Measurements from ENCODE around the gene TNFRSF1B.

TNFRSF1B gene

DNA sequence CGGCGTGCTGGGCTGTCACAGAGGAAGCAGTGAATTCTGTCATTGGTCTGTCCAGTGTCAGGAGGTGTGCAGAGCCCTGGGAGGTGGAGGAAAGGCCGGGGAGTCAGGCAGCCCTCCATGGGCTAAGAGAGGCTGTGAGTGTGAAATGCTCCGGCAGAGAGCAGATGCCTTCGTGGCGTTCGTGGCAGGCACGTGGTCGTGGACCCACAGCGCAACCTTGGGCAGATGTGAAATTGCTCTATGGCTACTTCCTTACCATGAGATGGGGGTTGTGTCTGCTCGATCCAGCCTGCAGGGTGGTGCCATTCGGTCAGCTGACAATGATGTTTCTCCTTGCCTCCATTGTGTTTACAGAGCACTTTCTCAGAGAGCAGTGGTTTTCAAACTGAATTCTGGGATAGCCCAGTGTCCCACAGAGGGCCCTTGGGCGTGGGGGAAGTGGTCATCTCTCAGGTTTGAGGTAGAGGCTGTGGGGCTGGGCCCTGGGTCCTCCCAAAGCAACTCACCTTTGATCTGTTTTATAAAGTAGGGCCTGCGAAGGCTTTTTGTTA, 27.9 kb downstream of the TNFRSF1B start:
- no peak for DNase-seq (ENCODE audit: low spot score)

DNA sequence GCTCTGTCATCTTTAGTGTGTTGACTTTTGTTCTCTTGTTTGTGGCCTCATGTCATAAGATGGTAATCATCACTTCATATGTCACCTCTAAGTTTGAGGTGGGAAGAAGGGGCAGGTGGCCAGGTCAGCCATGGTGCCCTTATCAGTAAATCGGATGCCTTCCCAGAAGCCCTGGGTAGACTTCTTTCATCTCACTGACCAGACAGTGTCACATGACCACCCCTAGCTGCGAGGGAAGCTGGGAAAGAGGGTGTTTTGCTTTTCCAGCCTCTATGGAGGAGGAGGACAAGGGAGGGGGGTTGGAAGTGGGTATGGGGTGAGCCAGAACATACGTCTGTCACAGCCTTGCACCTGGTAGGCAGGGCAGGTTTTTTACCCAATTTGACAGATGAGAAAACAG, 28.6 kb downstream of the TNFRSF1B start:
- DNase-seq (ENCODE audit: low spot score): no peak

DNA sequence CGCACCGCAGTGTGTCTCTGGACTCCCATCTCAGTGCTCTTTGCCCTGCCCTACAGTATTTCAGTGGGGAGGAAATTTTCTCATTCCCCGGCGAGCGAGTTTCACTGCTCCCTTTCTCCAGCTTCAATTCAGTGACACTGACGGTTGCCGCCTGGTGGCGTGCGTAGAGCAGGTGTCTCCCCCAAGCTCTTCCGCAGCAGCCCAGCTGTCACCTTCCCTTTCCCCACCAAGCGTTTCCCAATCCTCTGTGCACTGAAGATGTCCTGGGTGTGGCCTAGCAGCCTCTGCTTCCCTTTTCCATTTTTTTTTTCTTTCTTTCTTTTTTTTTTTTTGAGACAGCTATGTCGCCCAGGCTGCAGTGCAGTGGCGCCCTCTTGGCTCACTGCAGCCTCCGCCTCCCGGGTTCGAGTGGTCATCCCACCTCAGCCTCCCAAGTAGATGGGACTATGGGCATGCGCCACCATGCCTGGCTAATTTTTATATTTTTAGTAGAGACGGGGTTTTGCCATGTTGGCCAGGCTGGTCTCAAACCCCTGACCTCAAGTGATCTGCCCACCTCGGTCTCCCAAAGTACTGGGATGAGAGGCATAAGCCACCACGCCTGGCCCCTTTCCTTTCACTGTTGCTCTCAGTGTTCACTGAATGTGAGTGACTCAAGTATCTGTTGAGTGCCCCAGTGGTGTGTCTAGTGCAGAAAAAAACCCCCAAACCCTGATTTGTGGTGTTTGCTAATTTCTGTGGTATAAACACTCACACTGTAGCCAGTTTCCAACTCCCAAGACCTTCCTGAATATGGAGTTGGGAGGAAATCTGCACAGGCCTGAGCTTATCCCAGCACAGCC, 30.1 kb downstream of the TNFRSF1B start:
- no peak for DNase-seq (ENCODE audit: low spot score)

DNA sequence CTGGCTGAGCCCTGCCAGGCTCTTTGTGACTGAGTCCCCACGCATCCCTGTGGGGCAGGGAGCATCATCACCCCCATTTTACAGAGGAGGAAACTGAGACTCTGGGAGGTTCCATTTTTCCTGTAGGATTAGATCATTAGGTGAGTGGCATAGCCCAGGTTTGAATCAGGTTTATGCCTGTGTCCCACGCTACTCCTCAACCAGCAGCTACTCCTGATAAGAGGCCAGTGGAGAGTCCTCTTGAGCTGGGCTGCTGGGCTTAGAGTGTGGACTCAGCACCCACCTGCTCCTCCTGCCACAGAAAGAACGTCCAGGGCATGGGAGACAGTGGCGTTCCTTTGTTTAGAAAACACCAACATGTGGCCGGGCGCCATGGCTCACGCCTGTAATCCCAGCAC, 30.7 kb downstream of the TNFRSF1B start:
- no peak for DNase-seq (ENCODE audit: low spot score)

DNA sequence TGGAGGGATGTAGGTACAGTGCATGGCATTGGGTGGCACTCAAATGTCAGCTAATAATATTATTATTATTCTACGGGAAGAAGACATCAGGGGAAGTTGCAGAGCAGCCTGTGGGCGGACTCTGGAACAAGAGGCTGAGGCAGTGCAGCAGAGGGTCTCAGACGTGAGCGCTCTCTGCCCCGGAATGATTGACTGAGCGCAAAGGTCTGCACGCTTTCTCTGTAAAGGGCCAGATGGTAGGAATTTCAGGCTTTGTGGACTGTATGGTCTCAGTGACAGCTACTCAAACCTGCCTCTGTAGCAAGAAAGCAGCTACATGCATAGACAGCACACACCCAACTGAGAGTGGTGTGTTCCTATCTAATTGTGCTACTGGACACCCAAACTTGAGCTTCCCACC, 33.4 kb downstream of the TNFRSF1B start:
- no peak for DNase-seq (ENCODE audit: low spot score)

DNA sequence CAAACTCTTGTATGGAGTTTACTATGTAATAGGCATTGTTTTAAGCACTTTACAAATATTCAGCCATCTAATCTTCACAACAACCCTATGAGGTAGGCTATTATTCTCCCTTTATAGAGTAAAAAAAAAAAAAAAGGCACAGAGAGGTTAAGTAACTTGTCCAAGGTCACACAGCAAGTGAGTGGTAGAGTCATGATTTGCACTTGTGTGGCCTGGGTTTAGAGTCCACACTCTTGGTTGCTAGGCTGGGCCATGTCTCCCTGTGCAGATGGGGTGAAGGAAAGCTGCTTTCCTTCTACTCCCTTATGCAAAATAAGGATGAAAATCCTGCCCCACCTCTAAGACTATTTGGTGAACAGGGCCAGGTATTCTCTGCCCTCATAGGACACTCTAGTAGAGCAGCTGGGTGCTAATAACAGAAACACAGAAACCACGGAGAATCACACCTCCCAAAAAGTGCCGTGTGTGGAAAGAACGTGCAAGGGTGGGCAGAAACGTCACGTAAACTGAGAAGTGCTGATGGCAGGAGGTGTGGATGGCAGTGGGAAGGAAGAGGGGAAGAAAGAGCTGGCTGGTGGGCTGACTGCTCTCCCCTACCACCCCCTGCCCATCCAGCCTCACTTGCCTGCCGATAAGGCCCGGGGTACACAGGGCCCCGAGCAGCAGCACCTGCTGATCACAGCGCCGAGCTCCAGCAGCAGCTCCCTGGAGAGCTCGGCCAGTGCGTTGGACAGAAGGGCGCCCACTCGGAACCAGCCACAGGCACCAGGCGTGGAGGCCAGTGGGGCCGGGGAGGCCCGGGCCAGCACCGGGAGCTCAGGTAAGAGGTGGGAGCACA, 34.8 kb downstream of the TNFRSF1B start:
- DNase-seq (ENCODE audit: low spot score): no peak

DNA sequence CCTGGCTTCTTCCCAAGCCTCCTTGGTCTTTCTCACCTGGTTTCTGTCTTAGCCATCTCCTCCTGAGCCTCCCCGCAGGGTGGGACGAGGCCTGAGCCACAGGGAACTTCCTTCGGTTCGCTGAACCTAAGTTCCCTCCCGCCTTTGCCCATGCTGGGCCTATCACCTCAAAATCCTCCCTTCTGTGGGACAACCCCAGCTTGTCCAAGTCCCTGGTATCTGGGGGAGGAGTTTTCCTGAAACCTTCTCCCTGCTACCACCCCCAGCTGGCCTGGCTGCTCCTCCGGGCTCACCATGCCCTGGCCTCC, 35.4 kb downstream of the TNFRSF1B start:
- DNase-seq (ENCODE audit: low spot score): no peak

DNA sequence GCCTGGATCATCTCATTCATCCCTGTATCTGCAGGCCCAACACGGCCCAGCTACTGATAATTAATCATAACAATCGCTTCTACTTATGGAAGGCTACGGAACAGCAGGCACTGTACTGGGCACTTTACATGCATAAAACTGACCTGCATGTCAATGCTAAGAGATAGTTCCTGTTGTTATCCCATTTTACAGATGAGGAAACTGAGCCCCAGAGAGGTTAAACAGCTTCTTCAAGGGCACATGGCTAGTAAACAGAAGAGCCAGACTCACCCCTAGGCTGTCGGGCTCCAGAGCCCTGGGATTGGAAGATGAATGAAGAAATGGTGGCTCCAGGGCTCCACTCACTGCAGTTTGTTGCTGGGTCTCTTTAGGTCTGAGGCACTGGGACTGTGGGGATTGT, 35.8 kb downstream of the TNFRSF1B start:
- DNase-seq (ENCODE audit: low spot score): no peak

- DNase-seq (ENCODE audit: low spot score): no peak
Measured at GRCh38 chr1:12203216-12204007, 36.6 kb downstream of the TNFRSF1B start.

- no peak for DNase-seq (ENCODE audit: low spot score)
Measured at GRCh38 chr1:12204140-12204539, 37.3 kb downstream of the TNFRSF1B start.

- DNase-seq (ENCODE audit: low spot score): no peak
Measured at GRCh38 chr1:12204754-12205658, 38.2 kb downstream of the TNFRSF1B start.

GRCh38 chr1:12206238-12206637, 39.4 kb downstream of the TNFRSF1B start:
- no peak for DNase-seq (ENCODE audit: low spot score)

DNA sequence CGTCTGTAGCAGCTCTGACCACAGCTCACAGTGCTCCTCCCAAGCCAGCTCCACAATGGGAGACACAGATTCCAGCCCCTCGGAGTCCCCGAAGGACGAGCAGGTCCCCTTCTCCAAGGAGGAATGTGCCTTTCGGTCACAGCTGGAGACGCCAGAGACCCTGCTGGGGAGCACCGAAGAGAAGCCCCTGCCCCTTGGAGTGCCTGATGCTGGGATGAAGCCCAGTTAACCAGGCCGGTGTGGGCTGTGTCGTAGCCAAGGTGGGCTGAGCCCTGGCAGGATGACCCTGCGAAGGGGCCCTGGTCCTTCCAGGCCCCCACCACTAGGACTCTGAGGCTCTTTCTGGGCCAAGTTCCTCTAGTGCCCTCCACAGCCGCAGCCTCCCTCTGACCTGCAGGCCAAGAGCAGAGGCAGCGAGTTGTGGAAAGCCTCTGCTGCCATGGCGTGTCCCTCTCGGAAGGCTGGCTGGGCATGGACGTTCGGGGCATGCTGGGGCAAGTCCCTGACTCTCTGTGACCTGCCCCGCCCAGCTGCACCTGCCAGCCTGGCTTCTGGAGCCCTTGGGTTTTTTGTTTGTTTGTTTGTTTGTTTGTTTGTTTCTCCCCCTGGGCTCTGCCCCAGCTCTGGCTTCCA, 40.1 kb downstream of the TNFRSF1B start:
- no peak for DNase-seq (ENCODE audit: low spot score)

DNA sequence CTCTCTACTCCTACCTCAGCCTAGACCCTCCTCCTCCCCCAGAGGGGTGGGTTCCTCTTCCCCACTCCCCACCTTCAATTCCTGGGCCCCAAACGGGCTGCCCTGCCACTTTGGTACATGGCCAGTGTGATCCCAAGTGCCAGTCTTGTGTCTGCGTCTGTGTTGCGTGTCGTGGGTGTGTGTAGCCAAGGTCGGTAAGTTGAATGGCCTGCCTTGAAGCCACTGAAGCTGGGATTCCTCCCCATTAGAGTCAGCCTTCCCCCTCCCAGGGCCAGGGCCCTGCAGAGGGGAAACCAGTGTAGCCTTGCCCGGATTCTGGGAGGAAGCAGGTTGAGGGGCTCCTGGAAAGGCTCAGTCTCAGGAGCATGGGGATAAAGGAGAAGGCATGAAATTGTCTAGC, 41.5 kb downstream of the TNFRSF1B start:
- DNase-seq (ENCODE audit: low spot score): no peak

DNA sequence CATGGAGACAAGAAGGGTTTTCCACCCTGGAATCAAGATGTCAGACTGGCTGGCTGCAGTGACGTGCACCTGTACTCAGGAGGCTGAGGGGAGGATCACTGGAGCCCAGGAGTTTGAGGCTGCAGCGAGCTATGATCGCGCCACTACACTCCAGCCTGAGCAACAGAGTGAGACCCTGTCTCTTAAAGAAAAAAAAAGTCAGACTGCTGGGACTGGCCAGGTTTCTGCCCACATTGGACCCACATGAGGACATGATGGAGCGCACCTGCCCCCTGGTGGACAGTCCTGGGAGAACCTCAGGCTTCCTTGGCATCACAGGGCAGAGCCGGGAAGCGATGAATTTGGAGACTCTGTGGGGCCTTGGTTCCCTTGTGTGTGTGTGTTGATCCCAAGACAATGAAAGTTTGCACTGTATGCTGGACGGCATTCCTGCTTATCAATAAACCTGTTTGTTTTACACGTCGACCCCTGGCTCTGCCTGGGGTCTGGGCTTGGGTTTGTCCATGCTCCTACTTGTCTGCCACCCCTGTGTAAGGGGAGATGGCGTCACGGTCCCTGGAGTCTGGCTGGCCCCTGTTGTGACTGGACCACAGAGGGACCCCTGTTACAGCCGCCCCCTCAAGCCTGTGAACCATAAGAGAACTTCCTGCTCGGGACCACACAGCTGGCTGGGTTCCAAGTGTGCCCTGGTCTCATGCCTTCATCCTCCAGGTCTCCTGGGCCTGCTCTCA, 42.1 kb downstream of the TNFRSF1B start:
- DNase-seq (ENCODE audit: low spot score): peak; percentile 83

- no peak for DNase-seq (ENCODE audit: low spot score)
Measured at GRCh38 chr1:12209495-12209832, 42.7 kb downstream of the TNFRSF1B start.

- peak; percentile 46 for DNase-seq (ENCODE audit: low spot score)
Measured at GRCh38 chr1:12215118-12215961, 48.5 kb downstream of the TNFRSF1B start.

DNA sequence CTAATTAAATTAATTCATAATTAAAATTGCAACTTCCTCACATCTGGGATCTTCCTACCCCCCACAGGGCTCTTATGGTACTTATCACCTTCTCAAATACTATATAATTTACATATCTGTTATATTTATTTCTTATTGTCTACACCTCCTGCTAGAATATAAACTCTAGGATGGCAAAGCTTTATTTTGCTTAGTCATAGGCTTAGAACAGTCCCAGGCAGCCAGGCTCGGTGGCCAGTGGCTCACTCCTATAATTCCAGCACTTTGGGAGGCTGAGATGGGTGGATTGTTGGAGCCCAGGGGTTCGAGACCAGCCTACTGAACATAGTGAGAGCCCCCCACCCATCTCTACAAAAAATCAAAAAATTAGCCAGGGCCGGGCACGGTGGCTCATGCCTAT, 53.0 kb downstream of the TNFRSF1B start:
- no peak for DNase-seq (ENCODE audit: low spot score)

DNA sequence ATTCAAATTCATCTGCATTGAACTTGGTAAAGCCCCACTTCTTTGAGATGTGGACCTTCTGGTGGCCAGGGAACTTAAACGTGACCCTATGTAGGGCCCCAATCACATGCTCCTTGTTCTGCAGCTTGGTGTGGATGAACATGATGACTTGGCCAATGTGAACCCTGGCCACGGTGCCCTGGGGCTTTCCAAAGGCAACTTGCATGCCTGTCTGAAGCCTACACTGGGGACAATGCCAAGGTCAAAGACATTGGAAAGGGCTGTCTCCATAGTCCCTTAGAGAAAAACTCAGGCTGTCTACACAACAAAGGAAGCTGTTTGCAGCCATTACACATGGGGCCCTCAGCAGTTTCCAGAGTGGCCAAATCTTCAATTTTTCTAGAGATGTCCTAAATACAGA, 54.1 kb downstream of the TNFRSF1B start:
- no peak for DNase-seq (ENCODE audit: low spot score)
